NCI-H748 (cell line): Measurements from ENCODE around the gene LEMD1.
A peak's percentile ranks its signal among the peaks of the same experiment; 100 is the strongest.

ENCODE experiments used
- DNase-seq: peaks from one replicate; lab custom pipeline; 2025; ENCODE audit not compliant: unreplicated experiment; lab: John Stamatoyannopoulos, UW

LEMD1 gene, protein sequence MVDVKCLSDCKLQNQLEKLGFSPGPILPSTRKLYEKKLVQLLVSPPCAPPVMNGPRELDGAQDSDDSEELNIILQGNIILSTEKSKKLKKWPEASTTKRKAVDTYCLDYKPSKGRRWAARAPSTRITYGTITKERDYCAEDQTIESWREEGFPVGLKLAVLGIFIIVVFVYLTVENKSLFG

DNA sequence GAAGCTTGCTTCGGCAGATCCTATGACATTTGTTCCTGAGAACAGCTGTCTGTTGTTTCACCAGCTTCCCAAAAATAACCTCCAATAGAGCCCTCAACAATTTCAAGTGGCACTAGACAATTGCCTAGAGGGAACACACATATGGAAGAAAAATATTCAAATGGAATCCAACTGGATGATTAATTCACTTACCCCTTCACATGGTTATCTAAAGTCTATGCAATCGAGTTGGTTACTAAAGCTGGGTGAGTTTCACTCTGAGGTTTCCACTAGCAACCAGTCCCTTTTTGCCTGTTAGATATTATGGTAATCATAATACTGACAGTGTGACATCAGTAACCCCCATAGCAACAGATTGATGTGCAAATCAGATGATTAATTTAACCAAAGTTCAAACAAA is at the start of gene LEMD1:
LEMD1 (minus strand) TSS at position 259 of the 400 bp plus-strand sequence. CDS start 1,520 bp downstream, outside the sequence.
- peak; percentile 7 for DNase-seq

DNA sequence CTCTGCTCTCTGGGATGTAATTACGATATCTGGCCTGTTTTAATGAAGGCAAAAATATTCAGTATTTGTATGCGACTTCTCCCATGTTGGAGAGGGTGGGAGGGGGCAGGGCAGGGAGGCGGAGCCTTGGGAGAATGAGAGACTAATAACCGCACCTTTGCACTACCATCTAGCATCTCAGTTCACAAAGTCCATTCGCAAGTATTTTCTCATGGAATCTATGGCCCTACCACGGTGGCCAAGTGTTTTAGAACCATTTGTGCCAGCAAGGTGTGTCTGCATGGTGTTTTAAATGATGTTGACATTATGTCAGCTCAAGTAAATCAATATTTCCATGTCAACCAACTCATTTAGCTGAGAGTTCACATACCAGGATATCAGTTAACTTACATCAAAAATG is 48.3 kb upstream of the LEMD1 start:
- DNase-seq = peak; percentile 3

DNA sequence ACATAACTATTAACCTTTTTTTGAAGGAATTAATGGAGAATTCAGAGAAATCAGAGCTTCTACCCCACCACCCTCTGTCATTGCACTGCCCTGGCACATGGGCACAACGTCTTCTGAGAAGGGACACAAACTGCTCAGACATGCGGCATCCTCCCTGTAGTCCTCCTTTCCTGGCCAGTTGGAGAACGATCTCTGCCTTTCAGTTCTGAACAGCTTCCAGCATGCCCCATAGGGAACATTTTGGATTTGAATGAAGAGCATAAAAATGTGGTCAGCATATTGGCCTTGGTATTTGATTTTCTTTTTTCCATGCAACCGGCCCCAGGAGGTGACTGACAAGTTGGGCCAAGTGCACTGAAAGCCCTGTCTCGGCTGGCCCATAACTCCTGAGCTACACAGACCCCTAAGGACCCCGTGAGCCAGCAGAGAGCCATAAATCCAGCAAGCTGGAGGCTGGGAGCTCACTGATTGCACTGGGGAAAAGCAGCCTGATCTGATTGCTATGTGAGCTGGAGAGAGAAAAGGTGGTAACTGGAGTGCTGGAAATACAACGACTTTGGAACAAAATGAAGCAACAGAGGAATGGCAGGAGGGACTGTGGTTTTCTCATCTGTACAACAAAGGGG is 44.9 kb upstream of the LEMD1 start:
- no peak for DNase-seq

DNA sequence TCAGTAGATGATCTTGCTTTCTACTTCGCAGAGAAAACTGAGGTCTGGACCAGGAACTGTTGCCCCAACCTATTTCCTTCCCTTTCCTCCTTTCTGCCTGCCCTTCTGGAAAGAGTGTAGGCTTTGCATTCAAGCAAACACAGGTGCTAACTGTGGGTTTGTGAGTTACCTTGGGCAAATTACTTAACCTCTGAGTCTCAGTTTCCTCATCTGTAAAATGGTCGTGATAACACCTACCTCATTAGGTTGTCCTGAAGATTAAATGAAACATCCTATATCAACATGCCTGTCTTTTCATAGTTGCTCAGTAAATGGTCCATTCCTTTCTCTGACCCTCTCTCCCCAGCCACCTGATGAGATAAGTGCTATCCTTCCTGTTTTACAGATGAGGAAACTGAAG is 43.5 kb upstream of the LEMD1 start:
- DNase-seq = no peak

DNA sequence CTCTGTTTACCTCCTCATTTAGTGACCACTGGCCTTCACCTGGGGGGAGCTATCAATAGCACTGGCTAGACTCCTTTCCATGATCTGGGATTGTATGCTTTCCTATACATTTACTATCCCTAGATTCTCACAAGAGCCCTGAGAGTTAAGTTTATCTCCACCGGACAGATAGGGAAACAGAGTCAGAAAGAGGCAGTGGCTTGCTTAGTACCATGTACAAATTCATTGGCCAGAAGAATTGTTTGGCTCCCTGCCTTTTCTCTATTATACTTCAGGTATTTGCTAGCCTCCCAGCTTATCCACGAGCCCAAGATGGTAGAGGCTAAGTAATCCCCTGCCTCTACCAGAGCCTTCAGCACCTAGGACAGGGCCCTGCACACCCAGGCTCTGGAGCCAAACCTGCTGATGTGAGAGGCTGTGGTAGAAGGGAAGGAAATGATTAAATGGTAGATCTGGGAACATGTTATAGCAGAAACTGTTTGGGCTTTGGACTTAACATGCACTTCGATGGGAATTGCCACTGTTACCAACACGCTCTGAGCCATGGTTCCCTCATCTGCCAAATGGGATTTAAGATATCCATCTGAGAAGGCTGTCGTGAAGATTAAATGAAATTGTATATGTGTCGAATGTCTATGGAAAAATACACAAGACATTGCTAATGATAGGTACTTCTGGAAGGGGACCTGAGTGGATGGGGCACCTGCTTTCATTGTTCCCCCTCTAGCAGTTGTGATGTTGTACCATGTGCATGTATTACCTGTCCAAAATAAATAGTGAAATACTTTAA is 37.1 kb upstream of the LEMD1 start:
- DNase-seq = no peak

DNA sequence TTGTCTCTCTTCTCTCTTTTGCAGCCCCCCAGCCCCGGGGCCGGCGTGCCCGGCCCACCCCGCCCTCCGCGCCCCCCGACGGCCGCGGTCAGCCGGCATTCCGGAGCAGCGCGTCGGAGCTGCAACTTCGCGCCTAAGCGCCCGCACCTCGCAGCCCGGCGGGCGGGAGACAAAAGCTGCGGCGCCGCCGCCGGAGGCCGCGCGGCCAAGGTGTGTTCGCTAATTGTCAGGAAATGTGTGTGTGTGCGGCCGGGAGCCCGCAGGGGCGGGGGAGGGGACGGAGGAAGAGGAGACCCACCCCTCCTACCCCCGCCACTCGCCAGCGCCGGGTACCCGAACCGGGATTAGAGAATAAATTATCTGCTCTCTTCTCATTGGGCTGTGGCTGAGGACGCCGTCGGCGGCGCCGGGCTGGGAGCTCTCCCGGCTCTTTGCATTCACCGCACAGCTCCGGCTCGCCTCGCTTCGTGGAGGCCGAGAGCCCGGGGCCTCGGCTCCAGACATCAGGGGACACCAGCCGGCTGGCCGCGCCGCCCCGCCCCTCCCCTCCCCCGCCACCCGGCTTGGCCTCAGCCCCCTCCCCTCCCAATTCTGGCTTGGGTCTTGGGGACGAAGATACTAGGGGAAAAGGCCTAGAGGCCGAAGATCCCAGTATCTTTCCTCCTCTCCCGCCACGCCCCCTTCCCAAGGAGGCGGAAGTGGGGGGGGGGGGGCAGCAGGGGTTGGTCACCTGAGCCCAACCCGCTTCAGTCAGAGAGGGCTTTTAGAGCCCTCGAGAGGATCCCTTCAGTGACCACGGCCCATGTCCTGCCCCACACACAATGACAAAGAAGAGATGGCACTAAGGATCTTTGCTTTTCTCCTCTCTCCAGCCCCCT is 35.3 kb upstream of the LEMD1 start:
- peak; percentile 89 for DNase-seq

DNA sequence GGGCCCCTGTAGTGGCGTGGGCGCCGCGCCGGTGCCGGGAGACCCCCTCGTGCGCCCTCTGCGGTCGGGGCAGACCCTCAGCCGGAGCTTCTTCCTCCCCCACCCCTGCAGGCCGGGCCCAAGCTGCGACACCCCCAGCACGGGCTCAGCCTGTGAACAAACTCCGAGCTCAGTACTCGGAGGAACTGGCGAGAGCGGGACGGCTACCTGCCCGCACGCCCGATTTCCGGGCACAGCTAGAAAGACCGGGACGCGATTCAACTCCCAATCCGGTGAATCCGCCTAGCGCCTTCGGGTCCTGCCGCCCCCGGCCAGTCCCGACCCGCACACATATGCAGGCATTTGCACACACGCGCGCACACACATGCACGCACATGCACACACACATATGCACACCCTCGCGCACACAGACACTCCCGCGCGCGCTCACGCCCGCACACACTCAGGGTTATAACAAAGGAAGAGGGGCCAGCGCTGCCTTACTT is 34.6 kb upstream of the LEMD1 start:
- DNase-seq = peak; percentile 62

DNA sequence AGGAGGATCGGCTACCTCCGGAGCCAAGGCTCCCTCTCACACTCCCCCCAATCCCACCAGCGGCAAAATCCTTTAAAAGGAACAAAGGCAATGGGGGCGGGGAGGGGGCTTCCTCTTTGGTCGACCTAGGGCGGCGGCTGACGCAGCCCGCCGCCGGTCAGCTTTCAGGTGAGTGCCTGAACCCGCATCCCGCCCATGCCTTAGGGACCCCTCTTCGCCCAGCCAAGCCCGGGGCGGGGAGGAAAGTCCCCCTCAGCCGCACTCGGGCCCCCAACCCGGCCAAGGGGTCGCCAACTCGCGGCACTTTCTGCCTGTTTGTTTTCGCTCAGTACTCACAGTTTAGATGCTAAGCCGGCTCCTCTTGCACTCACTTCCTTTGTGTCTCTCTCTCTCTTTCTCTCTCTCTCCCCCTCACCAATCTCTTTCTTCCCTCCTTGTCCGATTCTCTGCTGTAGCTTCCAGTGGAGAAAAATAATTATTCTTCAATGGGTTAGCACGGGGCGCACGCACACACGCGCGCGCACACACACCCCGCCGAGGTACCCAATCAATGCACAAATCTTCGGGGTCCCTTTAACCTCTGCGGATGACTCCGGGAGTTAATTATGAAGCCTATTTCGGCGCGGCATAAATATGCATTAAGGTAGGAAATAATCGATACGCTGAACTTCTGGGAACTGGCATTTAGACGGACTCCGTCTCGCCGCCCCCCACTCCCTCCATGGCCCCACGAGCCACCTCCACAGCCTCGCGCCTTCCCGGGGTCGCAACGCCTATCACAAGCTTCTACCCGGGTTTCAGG is 33.9 kb upstream of the LEMD1 start, which contains the start of gene BLACAT1:
BLACAT1 (minus strand) TSS at position 465 of the 802 bp plus-strand sequence.
- DNase-seq = peak; percentile 31

DNA sequence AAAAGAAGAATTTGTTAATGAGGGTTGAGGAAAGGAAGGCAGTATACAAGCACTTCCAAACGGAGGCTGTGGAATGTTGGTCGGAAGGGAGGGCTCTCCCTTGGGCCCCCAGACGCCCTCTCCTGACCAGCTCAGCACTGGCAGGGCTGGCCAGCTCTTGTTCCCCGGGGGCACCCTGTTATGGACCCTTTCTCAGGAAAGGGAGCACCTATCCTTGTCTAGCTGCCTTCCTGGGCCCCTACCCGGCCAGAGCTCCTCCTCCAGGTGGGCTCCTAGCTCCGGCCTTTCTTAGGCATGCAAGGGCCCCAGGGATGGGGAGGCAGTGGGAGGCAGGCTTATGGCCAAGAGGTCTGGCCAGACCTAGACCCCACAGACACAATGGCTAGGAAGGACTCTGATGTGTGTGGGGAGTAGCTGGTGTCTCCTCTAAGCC is 33.1 kb upstream of the LEMD1 start:
- no peak for DNase-seq

DNA sequence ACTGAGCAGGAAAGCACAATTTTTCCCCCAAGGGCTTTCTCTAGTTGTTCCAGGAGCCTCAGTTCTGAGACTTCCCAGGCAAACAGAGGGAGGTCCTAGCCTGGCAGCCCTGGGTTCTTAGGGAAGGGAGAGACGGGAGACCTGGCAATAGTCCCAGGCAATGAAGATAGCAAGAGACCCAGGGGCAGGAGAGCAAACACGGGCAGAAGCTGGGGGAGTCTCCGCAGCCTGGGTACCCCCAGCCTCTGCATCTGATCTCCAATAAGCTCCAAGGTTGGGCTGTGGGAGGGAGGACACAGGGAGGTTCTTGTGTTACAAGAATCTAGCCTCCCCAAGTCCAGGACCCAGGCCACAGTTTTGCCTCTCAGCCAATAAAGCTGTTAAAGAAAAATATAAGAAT is 31.6 kb upstream of the LEMD1 start:
- no peak for DNase-seq

DNA sequence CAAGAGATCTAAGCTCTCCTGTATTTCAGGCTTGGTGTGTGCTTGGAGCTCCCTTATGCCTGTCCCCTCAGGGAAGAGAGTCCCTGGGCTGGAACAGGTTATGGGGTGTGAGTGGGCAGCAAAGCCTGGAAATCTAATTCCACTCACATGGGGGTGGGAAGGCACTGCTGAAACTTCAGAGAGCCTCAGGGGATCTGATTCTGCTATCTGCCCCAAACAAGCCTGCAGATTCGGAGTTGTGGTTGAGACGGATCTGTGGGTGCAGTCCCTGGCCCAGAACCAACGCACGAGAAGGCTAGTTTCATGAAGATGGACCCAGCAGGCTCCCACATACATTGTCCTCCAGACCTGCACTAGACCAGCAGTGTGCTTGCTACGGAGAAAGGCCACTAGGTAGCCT is 31.1 kb upstream of the LEMD1 start:
- no peak for DNase-seq

DNA sequence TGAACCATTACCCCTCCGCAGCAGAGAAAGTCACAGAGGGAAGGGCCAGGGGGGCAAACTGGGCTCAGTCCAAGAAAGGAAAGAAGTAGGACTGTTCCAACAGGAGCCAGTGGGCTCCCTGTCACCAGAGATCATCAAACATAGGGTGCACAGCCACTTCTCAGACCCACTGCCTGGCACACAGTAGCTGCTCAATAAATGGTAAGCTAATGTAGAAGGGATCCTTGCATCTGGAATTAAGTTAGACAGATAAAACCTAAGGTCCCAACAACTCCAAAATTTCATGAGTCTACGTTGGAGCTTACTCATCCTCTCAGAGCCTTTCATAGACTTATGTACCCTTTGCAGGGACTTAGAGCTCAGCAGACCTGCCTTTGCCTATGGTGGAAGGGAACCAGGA is 30.5 kb upstream of the LEMD1 start:
- no peak for DNase-seq

DNA sequence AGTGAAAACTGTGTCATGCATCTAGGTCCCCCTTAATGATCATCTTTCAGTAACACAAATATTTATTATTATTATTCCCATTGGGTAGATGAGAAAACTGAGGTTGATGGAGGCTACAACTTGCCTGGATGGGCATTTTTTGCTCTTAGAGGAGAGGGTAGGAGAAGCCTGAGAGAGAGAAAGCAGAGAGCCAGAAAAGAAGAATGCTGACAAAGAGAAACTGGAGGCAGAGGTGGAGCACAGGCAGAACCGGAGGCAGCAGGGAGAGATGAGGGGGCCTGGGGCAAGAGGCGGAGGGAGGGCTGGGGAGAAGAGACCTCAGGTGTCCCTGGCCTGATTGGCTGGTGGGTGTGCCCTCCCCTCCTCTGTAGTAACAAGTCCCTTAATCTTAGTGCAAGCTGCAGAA is 29.9 kb upstream of the LEMD1 start:
- no peak for DNase-seq

DNA sequence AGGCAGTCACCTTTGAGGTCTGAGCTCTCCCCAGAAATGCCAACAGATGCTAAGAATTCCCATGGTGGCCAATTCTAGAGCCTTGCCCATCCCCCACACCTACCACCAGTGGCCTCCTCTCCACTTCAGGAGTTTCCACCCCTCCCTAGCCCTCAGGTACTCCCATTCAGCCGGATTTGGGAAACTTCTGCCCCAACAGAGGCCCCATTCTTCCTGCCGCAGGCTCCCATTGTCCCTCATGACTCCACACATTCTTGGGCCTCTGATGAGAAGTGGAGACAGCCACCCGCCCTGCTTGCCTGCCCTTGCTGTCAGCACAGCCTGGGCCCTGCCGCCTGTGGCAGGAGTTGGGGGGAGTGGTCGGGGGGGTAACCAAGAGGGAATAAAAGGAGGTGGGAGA is 29.3 kb upstream of the LEMD1 start:
- DNase-seq = no peak

DNA sequence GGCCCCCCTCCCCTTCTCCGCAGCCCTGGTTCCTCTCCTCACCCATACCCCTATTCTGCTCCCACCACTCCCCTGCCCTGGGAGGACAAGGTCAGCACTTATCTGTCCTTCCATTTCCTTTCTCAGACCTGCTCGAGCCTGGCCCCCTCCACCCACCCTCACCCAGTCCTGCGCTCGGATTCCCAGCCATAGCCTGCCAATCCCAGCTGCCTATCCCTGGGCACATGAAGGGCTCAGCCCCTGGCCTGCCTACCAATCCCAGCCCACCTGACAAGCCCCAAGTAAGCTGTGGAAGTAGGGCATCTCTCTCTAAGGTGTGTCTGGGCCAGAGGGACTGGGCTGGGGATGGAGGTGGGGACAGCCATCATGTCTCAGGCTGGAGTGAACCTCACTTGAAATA is 28.6 kb upstream of the LEMD1 start:
- DNase-seq = no peak

DNA sequence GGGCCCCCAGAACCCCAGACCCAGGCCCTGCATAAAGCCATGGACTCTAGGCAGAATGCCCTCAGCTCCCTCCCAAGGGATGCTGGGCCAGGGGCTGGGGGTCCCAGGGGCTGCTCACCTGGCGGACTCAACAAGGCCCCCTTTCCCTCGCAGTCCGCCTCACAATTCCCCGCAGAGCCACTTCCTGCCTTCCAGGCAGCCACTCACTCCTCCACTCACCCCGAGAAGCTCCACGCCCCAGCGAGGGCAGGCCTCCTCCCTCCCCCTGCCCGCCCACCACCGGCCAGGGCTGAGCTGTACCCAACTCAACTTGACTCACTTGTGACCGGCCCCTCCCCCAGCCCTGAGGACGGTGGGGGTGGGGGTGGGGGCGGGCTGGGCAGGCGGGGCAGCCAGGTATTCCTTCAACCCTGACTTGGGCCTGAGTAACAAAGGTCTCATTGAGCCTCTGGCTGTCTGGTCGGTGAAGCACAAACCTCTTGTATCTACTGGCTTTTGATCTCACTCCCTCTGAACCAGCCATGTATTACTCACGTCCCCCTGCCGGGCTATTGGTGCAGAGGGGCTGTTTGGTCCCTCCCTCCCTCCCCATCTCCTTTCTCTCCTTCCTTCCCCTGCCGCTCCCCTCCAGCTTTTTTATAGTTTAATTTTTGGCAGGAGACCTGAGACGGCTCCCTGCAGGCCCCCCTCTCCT is 28.0 kb upstream of the LEMD1 start:
- no peak for DNase-seq

DNA sequence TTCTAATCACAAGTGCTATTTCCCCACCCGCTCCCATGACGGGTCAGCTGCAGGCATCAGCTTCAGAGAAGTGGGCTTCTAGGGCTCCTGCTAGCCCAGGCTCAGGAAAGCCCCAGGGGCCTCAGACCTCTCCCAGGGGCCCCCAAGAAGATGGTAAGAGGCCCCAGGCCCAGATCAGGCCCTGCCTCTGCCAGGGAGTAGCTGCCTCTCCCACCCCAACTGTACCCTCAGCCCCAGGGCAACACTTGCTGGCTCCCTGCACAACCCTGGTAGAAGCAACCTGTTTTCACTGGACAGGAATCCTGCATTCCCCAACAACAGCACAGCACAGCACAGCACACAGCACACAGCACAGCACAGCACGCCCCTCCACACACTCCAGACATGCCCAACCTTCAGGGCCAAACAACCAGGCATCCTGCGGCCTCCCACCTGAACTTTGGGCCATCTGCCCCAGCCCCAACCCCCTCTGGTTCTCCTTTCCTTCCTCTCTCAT is 27.4 kb upstream of the LEMD1 start:
- DNase-seq = no peak

DNA sequence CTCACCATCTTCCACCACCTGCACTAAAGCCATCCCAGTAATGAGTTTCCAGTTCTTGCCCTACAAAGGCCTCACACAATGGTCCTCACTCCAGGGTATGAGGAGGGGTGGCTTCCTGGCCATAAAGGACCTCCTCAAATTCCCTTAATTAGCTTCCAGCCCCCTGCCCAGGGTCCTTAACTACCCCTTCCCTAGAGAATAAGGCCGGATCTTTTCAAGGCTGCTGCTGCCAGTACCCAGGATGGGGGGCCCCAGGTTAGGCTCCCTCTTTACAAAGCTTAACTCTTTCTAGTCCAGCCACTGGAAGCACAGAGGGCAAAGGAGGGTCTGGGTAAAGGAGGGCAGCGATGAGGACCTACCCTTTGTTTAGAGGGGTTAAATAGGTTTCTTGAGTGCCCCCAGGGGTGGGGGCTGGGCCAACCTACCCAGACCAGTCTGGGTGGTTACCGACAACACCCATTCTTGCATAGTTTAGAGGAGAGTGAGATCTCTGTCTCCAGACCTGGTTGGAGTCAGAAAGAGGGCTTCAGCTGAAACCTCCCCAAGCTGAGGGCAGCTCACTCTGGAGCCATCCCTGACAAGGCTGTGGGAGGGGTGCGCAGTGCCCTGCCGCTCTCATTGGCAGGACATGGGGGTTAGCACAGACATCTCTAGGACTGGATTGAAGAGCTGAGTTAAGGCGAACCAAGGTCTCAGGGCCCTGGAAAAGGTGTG is 26.8 kb upstream of the LEMD1 start:
- no peak for DNase-seq
